K562 (cell line): ENCODE results near the gene SFXN3. TPM values are rescaled to one million over a fixed set of nuclear protein-coding genes. Genes with fewer than 3 reads are reported as not detected.

ENCODE experiments used
- MNT ChIP-seq, 2 experiments: fragments of 450-650 bp; conservative IDR thresholded peaks; 2 replicates each; pipeline ENCODE4 v1.6.1; 2017; ENCODE audit warnings: mild to moderate bottlenecking in 2 of 2, moderate library complexity in 2 of 2
- NELFE ChIP-seq: IDR thresholded peaks from 2 replicates; pipeline ENCODE4 v1.6.1; 2011; ENCODE audit warnings: mild to moderate bottlenecking; ENCODE audit not compliant: insufficient read depth, insufficient read length
- NKRF ChIP-seq: fragments of 450-650 bp; IDR thresholded peaks from 2 replicates; pipeline ENCODE4 v1.6.1; 2016; ENCODE audit warnings: borderline replicate concordance
- POLR2H ChIP-seq: IDR thresholded peaks from 2 replicates; pipeline ENCODE4 v1.6.1; 2016; ENCODE audit warnings: missing genetic modification characterization, low read depth, mild to moderate bottlenecking, control low read depth, missing compliant biosample characterization, moderate library complexity
- SAFB ChIP-seq: fragments of 200-400 bp; formaldehyde crosslinking; IDR thresholded peaks from 2 replicates; pipeline ENCODE4 v1.6.1; 2017; ENCODE audit warnings: low read depth, low read length, borderline replicate concordance
- SMARCB1 ChIP-seq: IDR thresholded peaks from 2 replicates; pipeline ENCODE4 v1.6.1; 2011; ENCODE audit warnings: improper control_type of control experiment, low read depth; ENCODE audit not compliant: insufficient read length
- SUPT5H ChIP-seq: fragments of 450-650 bp; IDR thresholded peaks from 2 replicates; pipeline ENCODE4 v1.6.1; 2016
- VEZF1 ChIP-seq: fragments of 200-800 bp; sonication (Bioruptor generic); IDR thresholded peaks from 2 replicates; pipeline ENCODE4 v1.6.1; 2017; ENCODE audit warnings: missing genetic modification characterization, missing compliant biosample characterization
- ZBTB33 ChIP-seq: sonication (generic); formaldehyde crosslinking; IDR thresholded peaks from 2 replicates; pipeline ENCODE4 v1.8.1; 2023; ENCODE audit warnings: mild to moderate bottlenecking, missing genetic modification reagents
- ZNF121 ChIP-seq: sonication (generic); formaldehyde crosslinking; conservative IDR thresholded peaks from 2 replicates; pipeline ENCODE4 v1.8.0; 2022; ENCODE audit warnings: missing genetic modification reagents
- ZNF197 ChIP-seq: fragments of 200-800 bp; sonication (Bioruptor generic); IDR thresholded peaks from 2 replicates; pipeline ENCODE4 v1.6.1; 2016; ENCODE audit warnings: low read depth, missing genetic modification characterization, missing compliant biosample characterization
- ZNF282 ChIP-seq: sonication (generic); formaldehyde crosslinking; IDR thresholded peaks from 2 replicates; pipeline ENCODE4 v1.8.1; 2023; ENCODE audit warnings: missing genetic modification reagents
- polyA plus RNA-seq, 8 experiments: library from polyadenylated mRNA; depleted of rRNA in 4 of 8; stranded (reverse) in 5 of 8; unstranded in 3 of 8; fragments of >200 nt; fragmentation: Nextera tagmentation in 2 of 8; fragmentation: Illumina TruSeq in 1 of 8; extraction: Ambion mirVana in 2 of 8; extraction: Trizol in 1 of 8; gene quantifications; 2 replicates each; pipeline versions ENCODE4 v1.2.1 to v1.2.3, GENCODE V29; 2011 to 2014; ENCODE audit warnings: inconsistent platforms in 1 of 8, missing spikeins in 1 of 8
- total RNA-seq, 7 experiments: library from RNA; depleted of rRNA in 6 of 7; stranded (reverse); fragments of >200 nt in 6 of 7; fragmentation: Illumina TruSeq in 2 of 7; extraction: Trizol in 2 of 7; gene quantifications; 2 replicates each; pipeline versions ENCODE4 v1.2.1 to v1.2.3, GENCODE V29; 2011 to 2021; ENCODE audit warnings: low replicate concordance in 1 of 7

The SFXN3 gene
- total and polyA plus RNA-seq, 9 of the 15 experiments (the other 6 are each of a cell fraction or from before 2014, with no cell fraction given) = 0.24 to 4.6 (median 0.86) TPM

GRCh38 chr10:101060036-101060950 lies 29.3 kb downstream of the SFXN3 start (continued):
- peak; percentile 72; the same call in 1 of the 2 replicates for TF ChIP-seq NKRF
- TF ChIP-seq SMARCB1 = no peak
- no peak for TF ChIP-seq ZNF121 (CRISPR knock-in tag)
- no peak for TF ChIP-seq ZNF282 (CRISPR knock-in tag)
- no peak for TF ChIP-seq ZBTB33
- TF ChIP-seq ZNF197 (CRISPR knock-in tag) = no peak
- 0 out of 2 replicates have a peak, but pooled peaks have one; percentile 11 for TF ChIP-seq VEZF1 (CRISPR knock-in tag)
- TF ChIP-seq POLR2H (tag) = no peak; the same call in none of the 2 replicates
- peak; percentile 13; the same call in 1 of the 2 replicates for TF ChIP-seq SUPT5H
- TF ChIP-seq NELFE = no peak
- TF ChIP-seq SAFB = no peak
- TF ChIP-seq MNT (conservative IDR thresholded peaks at IDR 0.05) = peak in 1 of 2 experiments; percentile 34; a peak in 2 of 4 replicates
